SW480 (cell line): ENCODE results near the gene PLCB1.

Experiments used
- DNase-seq: peaks from one replicate; pipeline ENCODE4 v3.0.0-alpha.2; 2016; ENCODE audit warnings: low spot score

PLCB1 gene

DNA sequence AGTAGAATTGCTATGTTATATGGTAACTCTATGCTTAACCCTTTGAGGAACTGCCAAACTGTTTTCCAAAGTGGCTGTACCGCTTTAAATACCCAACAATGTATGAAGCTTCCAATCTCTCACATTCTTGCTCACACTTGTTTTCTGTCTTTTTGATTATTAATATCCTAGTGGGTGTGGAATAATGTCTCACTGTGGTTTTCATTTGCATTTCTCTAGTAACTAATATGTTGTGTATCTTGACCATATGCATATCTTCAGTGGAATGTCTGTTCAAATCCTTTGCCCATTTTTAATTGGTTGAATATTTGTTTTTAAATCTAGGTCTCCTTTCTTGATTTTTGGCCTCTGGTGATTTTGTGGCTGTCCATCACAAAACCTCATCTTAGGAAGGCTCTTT is 759.0 kb downstream of the PLCB1 start:
- DNase-seq = no peak

DNA sequence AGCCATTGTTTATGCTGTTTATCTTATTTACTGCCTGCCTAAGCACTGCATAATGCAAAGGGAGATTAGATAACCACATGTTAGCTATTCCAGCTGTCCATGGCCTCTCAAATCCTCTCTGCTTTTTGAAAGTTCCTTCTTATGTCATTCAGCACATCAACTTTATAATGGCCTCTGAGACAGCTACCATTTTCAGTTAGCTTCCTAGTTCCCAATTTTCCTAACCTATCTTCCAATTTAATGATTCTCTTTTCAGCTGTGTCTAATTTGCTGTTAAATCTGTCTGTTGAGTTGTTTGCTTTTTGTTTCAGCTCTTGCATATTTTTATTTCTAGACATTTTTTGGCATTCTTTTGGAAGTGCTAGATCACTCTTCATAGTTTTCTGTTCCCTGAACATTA is 763.4 kb downstream of the PLCB1 start:
- DNase-seq = no peak

DNA sequence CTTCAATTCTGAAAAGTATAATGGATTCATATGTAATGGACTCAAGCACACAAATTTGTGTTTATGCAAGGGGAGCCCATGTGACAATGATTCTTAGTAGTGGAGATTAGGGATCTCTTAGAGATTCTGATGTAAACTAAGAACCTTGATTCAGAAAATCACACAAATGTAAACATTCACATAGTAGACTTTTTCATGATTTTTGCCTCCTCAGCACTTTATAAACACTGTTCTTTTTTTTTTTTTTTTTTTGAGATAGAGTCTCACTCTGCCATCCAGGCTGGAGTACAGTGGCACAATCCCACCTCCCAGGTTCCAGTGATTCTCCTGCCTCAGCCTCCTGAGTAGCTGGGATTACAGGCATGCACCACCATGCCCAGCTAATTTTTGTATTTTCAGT is 766.8 kb downstream of the PLCB1 start:
- no peak for DNase-seq

DNA sequence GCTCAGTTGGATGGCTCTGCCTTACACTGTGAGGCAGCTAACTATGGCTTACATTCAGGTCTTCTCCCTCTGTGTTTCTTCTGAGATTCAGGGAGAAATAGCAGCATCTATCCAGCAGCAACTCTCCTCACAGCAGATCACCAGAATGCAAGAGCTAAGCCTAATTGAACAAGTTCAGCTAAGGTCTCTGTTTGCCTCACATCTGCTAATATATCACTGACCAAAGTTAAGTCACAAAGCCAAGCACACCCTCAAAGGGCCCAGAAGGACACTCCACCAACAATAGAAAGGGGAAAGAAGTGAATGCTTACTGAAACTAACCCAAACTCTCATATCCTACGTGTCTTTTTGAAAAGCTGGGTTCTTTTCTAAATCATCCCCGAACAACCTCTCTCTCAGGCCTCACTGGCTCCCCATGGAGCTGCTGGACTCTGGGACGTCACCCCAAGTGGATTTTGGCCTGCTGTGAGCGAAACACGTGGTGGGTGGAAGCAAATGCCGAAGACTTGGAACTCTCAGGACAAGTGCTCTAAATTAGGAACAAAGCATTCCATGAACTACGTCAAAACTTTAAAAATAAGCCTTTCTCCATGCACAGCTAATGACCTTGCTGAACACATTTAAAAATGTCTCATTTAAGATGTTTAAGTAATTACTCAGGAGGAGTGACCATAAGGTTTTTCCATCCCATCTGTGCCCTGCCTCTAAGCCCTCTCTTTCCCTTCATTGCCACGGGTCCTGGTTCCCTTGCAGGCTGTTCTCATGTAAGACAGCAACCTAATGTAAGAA is 769.4 kb downstream of the PLCB1 start:
- no peak for DNase-seq

DNA sequence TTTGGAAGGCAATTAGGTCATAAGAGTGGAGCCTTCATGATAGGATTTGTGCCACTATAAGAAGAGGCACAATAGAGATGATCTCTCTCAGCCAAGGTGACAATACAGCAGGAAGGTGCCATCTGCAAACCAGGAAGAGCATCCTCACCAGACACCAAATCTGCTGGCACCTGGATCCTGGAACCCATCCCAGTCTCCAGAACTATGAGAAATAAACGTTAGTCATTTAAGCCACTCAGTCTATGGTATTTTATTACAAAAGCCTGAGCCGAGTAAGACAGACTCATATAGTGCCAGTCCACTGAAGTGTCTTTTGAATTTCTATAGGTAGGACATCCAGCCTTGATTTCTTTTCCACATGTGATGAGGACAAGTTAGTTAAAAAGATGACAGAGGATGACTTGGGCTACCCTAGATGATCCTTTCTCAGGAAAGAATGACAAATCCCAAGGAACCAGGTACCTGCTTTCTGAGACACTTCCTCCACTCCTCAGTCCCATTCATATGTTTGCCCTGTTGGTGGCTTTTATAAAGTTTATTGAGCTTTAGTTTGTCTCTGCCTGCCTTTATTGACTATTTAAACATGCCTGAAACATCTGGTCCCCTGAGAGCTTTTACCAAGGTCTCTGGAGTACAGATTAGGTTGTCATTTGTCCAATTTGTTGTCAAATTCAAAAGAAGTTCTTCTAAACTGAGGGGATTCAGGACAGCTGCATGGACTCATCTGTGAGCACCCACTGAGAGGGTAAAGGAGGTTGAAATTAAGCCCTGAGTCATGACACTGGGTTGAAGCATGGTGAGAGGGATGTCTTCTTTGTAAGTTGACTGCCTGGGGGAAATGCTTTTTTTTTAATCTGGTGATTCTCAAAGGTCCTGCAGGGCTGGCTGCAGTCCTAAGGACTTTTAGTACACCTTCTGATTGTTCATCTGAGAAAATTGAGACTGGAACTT is 771.9 kb downstream of the PLCB1 start:
- no peak for DNase-seq

DNA sequence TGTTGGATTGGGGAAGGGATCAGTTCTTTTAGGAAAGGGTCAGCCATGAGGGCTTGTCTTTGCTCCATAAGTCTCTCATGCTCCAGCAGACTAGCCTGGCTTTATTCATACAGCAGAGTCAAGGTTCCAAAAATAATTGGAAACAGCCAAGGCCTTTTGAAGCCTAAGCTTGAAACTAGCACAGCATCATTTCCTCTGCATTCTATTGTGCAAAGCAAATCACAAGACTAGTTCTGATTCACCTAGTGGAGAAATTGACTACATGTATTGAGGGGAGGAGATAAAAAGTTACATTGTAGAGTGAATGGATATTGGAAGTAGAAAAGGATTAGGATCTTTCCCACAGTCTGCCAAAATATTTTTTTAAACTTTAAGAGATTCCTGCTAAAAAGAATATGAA is 777.5 kb downstream of the PLCB1 start:
- DNase-seq = no peak

DNA sequence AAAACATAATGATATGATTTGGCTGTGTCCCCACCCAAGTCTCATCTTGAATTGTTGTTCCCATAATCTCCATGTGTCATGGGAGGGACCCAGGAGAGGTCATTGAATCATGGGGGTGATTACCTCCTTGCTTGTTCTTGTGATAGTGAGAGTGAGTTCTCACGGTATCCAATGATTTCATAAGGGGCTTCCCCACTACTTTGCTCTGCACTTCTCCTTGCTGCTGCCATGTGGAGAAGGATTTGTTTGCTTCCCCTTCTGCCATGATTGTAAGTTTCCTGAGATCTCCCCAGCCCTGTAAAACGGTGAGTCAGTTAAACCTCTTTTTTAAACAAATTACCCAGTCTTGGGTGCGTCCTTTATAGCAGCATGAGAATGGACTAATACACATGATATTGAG is 780.0 kb downstream of the PLCB1 start:
- DNase-seq = no peak

DNA sequence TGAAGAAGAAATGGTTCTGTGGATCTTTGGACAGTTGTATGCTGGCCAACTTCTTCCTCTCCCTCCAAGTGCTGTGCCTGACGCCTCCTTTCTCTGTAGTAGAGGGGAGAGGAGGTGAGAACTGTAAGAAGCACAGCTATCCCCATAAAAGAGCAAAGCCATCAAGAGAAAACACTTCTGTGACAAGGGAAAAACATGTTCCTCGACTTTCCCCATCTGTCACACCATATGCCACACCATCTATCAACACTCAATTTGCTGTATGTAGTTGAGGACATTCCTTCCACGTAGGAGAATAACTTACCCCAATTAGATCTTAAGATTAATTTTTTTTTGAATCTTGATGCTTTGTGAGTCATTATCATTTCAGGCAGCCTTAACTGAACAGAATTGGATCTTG is 780.7 kb downstream of the PLCB1 start:
- no peak for DNase-seq

DNA sequence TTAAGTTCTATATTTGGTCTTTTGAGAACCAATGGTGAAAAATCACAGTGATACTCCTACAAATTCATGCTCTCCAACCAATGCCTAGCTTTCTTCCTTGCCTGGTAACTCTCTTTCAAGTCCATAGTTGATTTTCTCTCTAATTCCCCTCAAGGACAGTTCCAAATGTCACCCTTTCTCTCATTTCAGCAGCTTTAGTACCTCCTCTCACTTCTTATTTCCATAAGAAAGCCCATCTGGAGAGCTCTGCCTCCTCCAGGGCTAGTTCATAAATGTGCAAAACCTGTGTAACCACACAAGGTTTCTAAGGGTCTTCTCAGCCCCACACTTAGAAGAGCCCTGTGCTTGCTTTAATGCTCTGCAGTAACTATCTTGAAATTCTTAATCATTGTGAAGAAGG is 781.4 kb downstream of the PLCB1 start:
- DNase-seq = no peak

DNA sequence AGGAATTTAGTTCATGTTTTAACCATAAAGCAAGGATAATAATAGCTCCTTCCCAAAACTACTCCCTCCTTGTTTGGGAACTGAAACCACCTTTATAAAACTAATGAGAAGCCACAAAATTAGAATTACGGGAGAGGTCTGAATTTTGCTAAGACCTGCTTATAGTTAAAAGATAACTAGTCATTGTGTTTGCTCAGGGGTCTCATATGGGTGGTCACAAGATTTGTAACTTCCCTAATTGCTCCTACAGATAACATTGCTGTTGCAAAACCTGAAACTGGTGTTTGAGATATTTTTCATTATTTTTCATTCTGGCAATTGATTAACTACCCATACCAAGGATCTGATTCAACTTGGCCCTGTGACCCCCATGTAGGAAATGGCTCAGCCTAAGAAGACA is 782.4 kb downstream of the PLCB1 start:
- no peak for DNase-seq

DNA sequence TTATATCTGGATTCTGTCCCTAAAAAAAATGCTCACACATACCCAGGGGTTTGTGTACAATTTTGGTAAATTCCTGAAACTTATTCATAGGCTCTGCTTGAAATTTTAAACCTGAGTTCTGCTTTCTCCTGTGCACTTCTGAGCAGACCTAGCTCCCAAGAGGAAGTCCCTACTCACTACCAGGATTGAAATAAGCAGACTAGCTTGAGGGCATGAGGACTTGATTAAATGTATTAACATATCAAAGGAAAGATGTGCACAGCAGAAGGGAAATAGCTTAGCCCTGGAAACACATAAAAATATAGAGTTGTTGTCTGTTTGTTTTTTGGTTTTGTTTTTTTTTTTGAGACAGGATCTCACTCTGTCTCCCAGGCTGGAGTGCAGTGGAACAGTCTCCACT is 785.0 kb downstream of the PLCB1 start:
- no peak for DNase-seq

DNA sequence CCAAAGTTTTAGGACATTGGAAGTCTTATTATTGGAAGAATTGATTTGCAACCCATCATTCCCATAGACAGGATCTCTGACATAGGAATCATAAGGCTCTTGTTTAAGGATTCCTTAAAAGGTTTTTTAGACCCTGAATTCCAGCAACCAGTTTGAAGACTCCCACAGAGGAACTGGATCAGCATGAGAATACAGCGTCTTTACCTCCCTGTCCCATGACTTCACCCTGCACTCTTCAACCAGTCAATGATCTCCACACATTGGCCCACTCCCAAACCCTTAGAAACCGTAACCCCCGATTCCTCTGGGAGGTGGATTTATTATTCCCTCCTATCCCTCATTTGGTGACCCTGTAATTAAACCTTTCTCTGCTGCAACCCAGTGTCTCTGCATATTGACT is 786.1 kb downstream of the PLCB1 start:
- DNase-seq = no peak

DNA sequence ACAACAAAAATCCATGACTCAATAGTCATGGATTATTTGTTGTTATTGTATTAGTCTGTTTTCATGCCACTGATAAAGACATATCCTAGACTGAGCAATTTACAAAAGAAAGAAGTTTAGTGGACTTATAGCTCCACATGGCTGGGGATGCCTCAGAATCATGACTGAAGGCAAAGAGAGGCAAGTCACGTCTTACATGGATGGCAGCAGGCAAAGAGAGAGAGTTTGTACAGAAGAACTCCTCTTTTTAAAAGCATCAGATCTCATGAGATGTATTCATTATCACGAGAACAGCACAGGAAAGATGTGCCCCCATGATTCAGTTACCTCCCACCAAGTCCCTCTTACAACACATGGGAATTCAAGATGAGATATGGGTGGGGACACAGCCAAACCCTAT is 792.5 kb downstream of the PLCB1 start:
- DNase-seq = no peak

DNA sequence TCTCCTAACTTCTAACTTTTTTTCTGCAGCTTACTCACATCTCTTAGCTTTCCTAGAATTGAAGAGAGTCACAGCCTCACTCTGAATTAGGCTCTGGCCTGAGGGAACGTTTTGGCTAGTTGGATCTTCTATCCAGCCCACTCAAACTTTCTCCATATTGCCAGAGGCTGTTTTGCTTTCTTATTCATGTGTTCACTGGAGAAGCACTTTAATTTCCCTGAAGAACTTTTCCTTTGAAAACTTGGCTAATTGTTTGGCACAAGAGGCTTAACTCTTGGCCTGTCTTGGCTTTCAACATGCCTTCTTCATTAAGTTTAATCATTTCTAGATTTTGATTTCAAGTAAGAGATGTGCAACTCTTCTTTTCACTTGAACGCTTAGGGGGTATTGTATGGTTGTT is 798.7 kb downstream of the PLCB1 start:
- no peak for DNase-seq

DNA sequence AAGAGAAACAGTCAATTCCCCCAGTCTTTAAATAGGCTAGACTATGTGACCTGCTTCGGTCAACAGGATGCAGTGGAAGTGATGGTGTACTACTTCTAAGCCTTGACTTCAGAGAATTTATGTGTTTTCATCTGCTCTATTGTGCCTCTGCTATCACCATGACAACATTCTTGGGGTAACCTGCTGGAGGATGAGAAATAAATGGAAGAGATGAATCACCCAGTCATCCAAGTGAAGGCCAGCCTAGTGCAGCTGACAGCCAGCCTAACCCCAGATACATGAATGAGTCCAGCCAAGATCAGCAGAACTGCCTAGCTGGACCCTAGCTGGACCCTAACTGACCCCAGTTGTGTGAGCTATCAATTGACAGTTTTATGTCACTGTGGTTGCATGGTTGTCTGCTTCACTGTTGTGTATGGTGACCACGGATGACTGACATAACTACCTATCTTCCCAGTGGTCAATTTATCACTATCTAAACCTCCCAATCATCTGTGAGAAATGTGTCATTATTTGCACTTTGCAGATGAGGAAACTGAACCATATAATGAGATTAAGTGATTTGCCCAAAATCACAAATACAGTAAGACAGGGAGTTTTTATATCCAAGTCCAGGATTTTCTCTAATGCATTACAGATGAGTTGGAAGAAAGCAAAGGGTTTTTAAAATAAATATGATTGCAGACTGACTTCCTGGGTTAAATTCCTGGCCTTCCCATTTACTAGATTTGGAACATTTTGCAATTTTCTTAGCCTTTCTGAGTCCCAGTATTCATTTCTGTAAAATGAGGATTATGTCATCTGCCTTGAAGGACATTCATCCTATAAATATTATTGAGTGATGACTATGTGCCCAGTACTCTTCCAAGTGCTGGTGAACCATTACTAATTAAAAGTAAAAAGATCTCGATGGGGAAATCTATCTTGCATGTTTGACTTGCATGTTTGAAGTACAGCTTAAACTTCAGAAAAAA is 800.4 kb downstream of the PLCB1 start:
- DNase-seq = peak; percentile 11

DNA sequence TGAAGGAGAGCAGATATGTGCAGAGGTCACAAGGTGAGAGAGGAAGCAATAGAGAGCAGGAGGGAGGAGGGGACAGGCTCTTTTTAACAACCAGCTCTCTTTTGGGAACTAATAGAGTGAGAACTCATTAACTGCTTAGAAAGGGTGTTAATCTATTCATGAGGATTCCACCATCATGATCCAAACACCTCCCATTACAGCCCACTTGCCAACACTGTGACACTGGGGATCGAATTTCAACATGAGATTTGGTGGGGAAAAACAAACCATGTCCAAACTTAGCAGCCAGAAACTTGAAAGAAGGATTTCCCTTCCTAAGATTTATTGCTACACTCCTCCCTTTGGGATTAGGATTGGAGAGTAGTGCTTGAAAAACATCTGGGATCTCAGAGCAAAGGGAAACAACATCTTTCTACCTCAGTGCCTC is 801.3 kb downstream of the PLCB1 start:
- no peak for DNase-seq

DNA sequence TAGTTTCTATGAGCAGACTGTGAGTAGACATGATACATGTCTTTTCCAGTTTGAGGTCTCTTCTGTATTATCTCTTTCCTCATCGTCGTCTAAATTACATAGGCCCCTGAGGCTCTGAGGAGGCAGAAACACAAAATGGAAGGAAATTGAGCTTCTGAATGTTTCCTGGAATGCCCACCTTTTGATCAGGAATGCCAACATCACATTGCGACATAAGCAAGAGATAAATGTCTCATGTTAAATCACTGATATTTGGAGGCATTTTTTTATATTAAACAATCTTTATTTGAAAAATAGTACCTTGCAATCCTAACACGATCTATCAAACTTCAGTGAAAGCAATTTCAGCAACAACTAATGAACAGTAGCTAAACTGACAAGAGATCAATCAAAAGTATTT is 802.3 kb downstream of the PLCB1 start:
- no peak for DNase-seq
